ENCODE measurements around the gene TMEM123.

TMEM123 gene

DNA sequence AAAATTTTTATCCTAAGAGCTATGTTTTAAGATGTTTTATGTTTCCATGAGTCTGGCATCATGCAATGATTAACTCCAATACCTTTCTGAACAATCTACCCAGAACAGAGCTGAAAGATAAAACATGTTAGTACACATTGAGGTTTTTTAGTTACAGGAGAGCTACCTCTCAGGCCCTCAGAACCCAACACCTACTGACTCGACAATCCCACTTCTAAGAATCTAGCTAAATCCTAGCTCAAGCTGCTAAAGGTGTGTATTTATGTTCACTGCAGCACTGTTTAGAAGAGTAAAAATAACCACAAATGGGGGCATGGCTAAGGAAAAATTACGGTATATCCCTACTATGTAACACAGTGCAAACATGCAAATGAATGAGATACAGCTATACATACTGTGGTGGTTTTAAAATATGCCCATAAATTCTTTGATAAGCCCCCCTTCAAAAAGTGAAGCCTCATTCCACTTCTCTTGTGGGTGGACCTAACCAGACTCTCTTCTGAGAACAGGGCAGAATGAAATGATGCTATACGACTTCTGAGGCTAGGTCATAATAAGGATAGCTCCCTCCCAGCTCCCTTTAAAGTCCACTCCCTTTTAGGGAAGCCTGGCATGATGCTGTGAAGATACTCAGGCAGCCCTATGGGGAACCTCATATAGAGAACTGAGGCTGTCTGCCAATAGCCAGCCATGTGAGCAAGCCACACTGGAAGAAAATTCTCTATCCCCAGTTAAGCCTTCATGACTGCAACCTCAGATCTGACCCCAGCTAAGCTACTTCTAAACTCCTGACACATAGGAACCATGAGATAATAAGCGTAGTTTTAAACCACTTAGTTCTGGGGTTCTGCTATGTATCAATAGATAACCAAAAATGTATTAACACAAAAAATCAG, 29.5 kb downstream of the TMEM123 start:
- no peak for DNase-seq

DNA sequence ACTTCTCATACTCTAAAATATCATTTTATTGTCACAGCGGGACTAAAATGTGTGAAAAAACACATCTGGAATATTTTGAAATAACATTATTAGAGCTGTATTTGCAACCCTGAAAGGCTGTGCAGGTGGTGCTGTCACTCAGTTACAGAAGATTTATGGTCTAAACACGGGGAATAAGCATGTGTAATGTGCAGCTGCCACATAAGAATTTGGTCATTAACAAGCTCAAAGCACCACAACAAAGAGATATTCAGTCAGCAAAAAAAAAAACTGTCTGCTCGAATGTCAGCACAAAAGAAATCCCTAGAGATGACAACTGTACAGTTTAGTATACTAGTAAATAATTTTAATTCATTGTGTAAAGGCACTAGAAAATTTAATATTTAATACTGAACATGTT, 31.3 kb downstream of the TMEM123 start:
- DNase-seq: no peak

DNA sequence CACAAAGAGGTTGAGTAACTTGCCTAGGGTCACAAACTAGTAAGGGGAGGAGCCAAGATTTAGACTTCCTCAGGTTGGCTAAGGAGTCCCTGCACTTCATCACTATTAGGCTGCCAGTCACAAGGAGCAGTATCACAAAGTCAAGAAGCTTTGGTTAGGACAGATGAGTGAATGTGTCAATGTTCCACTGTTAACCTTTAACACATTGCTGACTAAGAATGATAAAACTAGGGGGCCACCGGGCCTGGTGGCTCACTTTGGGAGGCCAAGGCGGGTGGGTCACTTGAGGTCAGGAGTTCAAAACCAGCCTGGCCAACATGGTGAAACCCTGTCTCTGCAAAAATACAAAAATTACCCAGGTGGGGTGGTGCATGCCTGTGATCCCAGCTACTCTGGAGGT, 32.0 kb downstream of the TMEM123 start:
- no peak for DNase-seq

DNA sequence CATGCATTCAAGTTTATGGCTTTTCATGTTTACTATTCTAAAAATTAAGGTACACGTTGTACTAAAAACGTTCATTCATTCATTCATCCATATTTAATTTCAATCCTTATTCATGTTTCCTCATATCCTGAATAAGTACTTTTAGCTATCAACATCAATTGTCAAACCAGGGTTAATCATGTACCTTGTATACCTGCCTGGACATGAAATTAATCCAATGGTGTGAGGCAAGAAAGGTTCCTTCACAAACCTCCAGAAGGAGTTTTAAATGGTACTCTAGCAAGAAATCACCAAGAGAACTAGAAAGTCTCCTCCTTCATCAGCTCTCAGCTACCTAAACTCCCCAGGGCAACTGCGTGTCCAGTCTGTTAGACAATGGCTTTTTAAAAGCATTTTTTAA, 33.4 kb downstream of the TMEM123 start:
- DNase-seq: no peak

DNA sequence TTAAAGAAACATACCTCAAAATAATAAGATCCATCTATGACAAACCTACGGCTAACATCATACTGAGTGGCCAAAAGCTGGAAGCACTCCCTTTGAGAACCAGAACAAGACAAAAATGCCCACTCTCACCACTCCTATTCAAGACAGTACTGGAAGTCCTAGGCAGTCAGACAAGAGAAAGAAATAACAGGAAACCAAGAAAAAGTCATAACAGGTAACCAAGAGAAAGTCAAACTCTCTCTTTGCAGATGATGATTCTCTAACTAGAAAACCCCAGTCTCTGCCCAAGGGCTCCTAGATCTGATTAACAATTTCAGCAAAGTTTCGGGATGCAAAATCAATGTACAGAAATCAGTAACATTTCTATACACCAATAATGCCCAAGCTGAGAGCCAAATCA, 35.6 kb downstream of the TMEM123 start:
- no peak for DNase-seq

DNA sequence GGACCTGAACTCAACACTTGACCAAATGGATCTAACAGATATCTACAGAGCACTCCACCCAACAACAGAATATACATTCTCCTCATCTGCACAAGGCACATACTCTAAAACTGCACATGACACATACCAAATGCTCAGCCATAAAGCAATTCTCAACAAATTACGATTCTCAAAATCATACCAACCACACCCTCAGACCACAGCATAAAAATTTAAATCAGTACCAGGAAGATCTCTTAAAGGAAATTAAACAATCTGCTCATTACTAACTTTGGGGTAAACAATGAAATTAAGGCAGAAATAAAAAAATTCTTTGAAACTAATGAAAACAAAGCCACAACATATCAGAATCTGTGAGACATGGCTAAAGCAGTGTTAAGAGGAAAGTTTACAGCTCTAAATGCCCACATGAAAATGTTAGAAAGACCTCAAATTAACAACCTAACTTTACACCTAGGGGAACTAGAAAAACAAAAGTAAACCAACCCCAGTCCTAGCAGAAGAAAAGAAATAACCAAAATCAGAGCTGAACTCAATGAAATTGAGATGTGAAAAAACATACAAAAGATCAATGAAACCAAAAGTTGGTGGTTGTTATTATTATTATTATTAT, 37.2 kb downstream of the TMEM123 start:
- DNase-seq: no peak

DNA sequence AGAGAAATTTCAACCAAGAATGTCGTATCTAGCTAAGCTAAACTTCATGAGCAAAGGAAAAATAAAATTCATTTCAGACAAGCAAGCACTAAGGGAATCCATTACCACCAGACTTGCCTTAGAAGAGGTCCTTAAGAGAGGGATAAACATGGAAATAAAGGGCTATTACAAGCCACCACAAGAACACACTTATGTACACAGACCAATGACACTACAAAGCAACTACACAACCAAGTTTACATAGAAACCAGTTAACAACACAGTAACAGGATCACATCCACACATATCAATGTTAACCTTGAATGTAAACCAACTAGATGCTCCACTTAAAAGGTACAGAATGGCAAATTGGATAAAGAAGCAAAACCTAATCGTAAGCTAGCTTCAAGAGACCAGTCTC, 38.0 kb downstream of the TMEM123 start:
- DNase-seq: no peak

DNA sequence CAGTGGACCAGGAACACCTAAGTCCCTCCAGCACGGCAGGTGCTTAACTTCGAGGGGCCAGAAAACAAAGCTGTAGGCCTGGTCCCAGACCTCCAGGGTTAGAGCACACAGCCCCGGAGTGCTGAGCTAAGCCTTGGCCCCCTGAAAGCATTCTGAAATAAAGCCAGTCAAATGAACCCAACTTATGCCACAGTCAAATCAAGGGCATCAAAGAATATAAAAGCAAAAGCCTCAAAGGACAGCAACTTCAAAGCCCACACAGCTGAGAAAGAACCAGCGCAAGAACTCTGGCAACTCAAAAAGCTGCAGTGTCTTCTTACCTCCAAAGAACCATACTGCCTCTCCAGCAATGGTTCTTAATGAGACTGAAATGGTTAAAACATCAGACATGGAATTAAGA, 39.1 kb downstream of the TMEM123 start:
- DNase-seq: no peak

DNA sequence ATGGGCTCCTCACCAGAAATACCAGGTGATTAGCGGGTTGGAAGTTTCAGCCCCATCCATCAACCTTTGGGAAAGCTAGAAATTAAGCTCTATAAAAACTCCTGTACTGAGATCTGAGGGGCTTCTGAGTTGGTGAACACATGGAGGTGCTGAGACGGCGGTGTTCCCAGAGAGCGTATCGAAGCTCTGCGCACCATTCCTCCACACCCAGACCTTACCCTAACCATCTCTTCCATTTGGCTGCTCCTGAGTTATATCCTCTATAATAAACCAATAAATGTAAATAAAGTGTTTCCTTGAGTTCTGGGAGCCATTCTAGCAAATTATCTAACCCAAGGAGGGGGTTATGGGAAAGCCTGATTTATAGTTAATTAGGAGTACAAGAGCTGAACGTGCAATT, 41.4 kb downstream of the TMEM123 start:
- no peak for DNase-seq

DNA sequence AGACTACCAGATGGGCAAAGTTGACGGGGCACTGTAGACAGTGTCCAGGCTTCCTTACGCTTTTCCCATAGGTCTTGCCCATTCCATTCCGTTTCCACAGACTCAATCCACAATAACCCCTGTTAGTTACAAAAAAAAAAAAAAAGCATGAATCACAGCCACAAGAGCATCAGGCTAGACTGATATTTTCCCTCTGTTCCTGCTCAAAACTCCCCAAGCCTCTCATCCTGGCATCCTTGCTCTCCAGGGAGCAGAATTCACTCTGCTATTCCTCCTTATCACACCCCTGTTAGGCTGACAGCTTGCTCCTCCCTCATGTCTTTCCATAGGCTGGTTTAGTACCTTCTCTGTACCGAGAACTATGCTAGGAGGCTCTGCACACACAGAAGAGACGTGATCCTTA, 42.2 kb downstream of the TMEM123 start:
- no peak for DNase-seq

DNA sequence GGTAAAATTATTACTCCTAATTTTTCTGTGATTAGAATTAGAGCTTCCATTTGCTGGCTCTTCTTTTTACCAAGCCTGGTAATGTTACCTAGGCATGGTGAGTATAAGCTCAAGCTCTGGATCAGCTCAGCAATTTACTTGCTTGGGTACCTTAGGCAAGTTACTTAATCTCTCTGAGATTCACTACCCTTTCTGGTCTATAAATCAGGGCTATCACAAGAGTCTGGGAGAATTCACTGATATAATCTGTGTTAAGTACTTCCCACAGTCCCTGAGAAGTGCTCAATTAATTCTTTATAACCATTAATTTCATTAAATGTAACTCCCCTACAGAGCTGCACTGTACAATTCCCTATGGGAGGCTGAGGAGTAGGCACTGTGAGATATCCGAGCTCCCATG, 44.2 kb downstream of the TMEM123 start:
- DNase-seq: no peak

DNA sequence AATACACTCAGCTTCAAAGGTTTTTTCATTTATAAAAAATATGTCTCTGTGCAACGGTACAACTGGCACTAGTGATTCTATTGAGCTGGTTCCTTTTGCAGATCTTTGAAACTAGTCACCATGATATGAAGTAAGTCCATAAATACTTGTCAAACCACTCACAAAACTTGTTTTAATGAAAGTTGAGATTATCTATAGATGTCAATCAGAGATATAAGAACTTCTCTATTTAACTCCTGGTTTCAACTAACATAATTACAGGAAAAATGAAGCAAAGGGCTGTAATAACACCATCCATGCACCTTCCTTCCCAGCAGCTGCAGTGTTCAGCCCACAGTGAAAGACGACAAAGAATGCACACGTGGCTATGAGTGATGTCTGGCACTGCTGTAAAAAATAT, 44.7 kb downstream of the TMEM123 start:
- no peak for DNase-seq

DNA sequence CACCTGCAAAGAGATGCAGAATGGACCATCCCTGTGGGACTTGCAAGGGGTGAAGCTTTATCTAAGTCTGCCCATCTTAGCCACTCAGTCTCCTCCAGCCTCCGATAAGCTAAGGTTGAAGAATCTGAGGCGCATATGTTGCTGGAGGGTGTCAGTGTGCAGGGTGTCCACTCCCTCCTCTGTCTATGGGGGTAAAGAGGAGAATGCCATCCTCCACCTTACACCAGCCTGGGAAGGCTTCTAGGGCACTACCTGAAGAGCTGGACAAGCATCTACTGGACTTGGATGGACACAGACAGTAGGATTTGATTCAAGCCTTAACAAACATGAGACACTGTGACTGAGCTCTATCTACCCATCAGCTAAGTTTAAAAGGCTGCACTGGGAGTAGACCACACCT, 46.5 kb downstream of the TMEM123 start:
- no peak for DNase-seq

DNA sequence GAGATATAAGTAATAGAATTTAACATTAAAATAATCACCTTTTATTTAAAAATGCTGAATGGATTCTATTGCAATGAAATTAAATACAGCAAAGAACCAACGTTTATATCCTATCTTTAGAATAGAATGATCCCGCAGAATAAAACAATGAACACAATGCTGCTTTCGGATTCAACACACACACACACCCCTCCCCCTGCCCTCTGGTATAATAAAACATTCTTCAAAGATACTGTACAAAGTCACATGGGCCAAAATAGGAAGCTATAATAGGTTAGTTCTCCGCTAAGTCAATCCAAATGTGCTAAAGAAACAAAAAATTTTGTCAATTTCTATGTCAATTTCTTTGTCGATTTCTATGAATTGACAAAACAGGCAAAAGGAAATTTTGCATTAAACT, 47.1 kb downstream of the TMEM123 start:
- DNase-seq: no peak

DNA sequence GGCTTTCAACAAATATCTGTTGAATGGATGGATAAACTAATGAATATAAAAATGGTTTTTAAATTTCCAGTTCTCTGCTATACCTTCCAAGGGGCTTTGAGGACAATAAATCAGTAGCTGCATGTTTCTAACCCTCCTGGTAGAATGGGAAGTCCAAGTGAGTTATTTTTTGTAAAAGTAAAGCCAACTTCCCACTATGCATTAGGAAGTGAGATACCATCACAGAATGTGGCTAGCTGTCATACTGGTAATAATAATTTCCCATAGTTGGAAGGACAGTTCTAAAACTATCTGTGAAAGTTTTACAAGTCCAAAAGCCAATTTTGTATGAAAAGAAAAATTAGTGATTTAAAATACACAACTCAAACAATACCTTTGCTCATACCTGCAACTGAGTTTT, 50.0 kb downstream of the TMEM123 start:
- DNase-seq: no peak

DNA sequence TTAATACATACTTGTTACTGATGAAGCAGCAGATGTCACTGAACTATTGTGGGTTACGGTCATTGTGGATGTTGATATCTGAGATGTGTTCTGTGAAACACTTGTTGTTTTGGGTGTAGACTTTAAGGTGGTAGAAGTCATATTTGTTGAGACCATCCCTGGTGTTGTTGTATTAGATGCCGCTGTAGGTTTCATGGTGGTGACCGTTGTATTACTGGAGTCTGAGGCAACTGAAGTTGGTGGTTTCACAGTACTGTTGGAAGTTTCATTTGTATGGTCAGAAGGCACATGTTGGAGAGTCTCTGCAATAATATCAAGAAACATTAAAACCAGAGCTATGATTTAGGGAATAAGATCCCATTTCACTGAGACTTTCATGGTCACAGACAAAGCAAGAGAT, 50.7 kb downstream of the TMEM123 start:
- DNase-seq: no peak

DNA sequence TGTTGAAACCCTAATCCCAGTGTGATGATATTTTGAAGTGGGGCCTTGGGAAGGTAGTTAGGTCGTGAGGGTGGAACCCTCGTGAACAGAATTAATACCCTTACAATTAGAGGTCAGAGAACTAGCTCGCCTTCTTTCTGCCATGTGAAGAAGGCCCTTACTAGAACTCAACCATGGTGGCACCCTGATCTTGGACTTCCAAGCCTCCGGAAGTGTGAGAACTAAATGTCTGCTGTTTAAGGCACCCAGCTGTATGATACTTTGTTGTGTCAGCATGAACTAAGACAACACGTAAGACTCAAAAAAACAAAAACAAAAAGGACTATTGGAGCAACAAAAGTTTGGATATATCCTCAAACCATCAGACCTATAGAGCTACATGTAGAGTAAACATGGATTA, 52.0 kb downstream of the TMEM123 start:
- no peak for DNase-seq

DNA sequence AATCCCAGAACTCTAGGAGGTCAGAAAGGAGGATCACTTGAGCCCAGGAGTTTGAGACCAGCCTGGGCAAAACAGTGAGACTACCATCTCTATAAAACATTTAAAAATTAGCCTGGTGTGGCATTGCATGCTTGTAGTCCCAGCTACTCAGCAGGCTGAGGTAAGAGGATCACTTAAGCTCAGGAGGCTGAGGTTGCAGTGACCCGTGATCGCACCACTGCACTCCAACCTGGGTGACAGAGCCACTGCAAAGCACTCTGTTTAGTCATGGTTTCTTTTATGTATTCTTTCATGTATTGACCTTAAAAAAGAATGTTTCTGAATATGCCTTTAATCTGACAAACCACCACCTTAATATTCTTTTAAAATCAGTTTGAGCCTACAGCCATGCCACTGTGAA, 53.4 kb downstream of the TMEM123 start:
- DNase-seq: no peak

DNA sequence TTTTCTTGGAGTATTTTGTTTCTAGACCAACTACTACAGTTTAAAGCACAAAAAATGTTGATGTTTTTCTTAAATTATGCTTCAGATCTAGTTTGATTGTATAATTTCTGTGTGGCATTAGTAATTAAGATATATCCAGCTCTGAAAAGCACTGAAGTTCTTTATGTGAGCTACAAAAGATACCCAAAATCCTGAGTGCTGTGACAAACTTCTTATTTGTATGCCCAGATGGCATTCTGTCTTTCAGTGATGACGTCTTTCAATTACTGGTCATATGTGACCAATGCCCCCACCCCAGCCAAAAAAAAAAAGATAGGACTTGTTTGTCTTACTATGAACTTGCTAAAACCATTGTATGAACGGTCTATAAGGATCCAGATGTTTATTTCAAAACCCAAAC, 54.3 kb downstream of the TMEM123 start:
- no peak for DNase-seq

DNA sequence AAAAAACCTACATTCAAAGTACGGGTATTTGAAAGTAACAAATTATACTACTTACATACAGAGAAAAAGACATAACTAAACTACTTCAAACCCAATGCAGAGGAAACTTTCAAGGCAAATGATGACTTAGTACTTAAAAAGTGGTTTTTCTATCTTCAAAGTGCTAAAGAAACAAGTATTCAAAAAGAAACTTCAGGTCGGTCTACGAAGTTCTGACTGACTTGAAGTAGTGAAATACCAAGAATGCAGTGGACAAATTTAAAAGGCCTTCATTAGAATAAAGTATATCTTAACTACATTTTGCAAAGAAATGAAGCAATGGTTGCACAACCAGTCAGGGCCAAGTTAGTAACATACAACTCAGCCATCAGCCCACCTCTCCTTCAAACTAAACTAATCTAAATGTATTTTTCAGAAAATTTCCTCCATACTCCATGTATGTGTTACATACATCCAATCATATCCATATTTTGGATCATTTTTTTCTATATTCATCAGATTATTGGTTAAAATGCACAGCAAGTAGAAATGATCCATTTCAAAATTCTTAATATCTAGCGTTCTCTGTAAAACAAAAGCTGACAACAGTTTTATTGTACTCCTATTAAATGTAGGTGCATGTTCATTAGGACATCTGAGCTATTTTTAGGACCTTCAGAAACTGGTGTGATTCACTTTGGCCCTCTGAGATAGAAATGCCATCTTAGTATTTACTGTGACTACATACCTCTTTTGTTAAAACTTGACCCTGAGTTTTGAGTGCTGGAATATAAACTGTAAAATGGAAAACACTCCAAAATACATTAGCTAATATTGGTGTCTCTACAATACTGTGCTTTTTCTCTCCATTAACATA, 55.6 kb downstream of the TMEM123 start:
- DNase-seq: no peak

DNA sequence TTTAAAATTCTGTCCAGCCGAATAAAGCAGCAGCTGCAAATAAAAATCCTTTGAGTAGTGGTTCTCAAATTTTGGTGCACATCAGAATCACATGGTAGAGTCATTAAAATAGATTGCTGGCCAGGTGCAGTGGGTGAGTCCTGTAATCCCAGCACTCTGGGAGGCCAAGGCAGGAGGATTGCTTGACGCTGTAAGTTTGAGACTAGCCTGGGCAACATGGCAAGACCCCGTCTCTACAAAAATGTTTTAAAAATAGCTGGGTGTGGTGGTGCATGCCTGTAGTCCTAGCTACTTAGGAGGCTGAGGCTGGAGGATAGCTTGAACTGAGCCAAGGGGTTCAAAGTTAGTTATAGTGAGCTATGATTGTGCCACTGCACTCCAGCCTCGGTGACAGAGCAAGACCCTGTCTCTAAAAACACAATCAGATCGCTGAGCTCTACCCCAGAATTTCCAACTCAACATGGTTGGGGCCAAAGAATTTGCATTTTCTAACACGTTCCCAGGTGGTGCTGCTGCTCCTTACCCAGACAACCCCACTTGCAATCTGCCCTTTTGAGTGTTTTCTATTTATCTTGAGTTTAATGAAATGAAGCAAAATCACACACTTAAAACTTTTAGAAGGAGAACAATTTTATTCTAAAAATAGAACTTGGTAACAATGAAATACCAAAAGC, 56.7 kb downstream of the TMEM123 start:
- no peak for DNase-seq

DNA sequence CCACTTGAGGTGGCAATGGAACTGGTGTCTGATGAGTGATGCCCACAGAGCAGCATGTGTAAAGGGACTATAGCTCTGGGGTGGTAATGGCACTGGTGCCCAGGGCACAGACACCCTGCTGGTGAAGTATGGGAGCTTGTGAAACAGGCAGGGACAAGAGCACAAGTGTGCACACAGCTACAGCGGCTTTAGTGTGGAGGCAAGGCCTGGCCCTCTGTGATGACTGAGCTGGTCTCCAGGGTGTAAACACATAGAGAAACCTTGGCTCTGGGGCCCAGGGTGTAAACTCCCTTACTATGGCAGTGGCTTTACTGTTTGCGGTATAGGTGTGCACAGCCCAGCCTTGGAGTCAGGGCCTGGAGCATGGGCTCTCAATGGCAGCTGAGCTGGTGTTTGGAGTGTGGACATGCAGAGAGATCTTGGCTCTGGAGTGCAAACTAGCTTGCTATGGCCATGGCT, 59.3 kb downstream of the TMEM123 start:
- DNase-seq: no peak
